SK-N-SH treated with all-trans-retinoic acid at 6 μM for 48 hours (cell line): ENCODE measurements around the gene INCENP.

ENCODE experiments used
- ATAC-seq: fragments of 200-7000 bp; cut with Tn5 transposase; 3 replicates; pipeline ENCODE4 v1.9.1; 2020; ENCODE audit warnings: mild to moderate bottlenecking, moderate library complexity
- ARNTL ChIP-seq: fragments of 450-650 bp; formaldehyde crosslinking; IDR thresholded peaks from 2 replicates; pipeline ENCODE4 v1.5.0; 2020; ENCODE audit warnings: low read depth, mild to moderate bottlenecking, moderate library complexity, borderline replicate concordance
- BACH2 ChIP-seq: fragments of 250-450 bp; sonication (Bioruptor Pico); IDR thresholded peaks from 2 replicates; pipeline ENCODE4 v1.9.0; 2021; ENCODE audit warnings: mild to moderate bottlenecking, borderline replicate concordance
- CSDC2 ChIP-seq: fragments of 250-450 bp; sonication (Bioruptor Pico); IDR thresholded peaks from 2 replicates; pipeline ENCODE4 v1.5.0; 2020; ENCODE audit warnings: mild to moderate bottlenecking, moderate library complexity
- ESRRG ChIP-seq: fragments of 250-450 bp; sonication (Bioruptor Pico); IDR thresholded peaks from 2 replicates; pipeline ENCODE4 v1.6.1; 2021; ENCODE audit warnings: mild to moderate bottlenecking
- GLIS3 ChIP-seq: fragments of 250-450 bp; sonication (Bioruptor Pico); IDR thresholded peaks from 2 replicates; pipeline ENCODE4 v1.5.0; 2020; ENCODE audit warnings: mild to moderate bottlenecking, moderate library complexity
- ISL1 ChIP-seq: fragments of 250-450 bp; sonication (Bioruptor Pico); IDR thresholded peaks from 2 replicates; pipeline ENCODE4 v2.1.2; 2022; ENCODE audit warnings: mild to moderate bottlenecking, moderate library complexity
- OSR1 ChIP-seq: fragments of 250-450 bp; sonication (Bioruptor Pico); IDR thresholded peaks from 2 replicates; pipeline ENCODE4 v1.8.0; 2022; ENCODE audit warnings: moderate library complexity, mild to moderate bottlenecking, inconsistent platforms
- PPARA ChIP-seq: fragments of 250-450 bp; sonication (Bioruptor Pico); IDR thresholded peaks from 2 replicates; pipeline ENCODE4 v1.5.0; 2020; ENCODE audit warnings: mild to moderate bottlenecking, borderline replicate concordance
- RARB ChIP-seq: fragments of 250-450 bp; sonication (Bioruptor Pico); IDR thresholded peaks from 2 replicates; pipeline ENCODE4 v1.8.0; 2021; ENCODE audit warnings: mild to moderate bottlenecking, moderate library complexity
- SNAI2 ChIP-seq: fragments of 250-450 bp; sonication (Bioruptor Pico); IDR thresholded peaks from 2 replicates; pipeline ENCODE4 v1.5.0; 2020; ENCODE audit warnings: mild to moderate bottlenecking, moderate library complexity
- TCF4 ChIP-seq: fragments of 250-450 bp; sonication (Bioruptor Pico); IDR thresholded peaks from 2 replicates; pipeline ENCODE4 v1.8.0; 2021; ENCODE audit warnings: mild to moderate bottlenecking, moderate library complexity, borderline replicate concordance
- ZC3H10 ChIP-seq: fragments of 250-450 bp; sonication (Bioruptor Pico); IDR thresholded peaks from 2 replicates; pipeline ENCODE4 v1.5.1; 2021; ENCODE audit warnings: mild to moderate bottlenecking, moderate library complexity
- ZFP3 ChIP-seq: fragments of 250-450 bp; sonication (Bioruptor Pico); IDR thresholded peaks from 2 replicates; pipeline ENCODE4 v1.5.0; 2020; ENCODE audit warnings: mild to moderate bottlenecking, moderate library complexity
- ZFP30 ChIP-seq: fragments of 450-650 bp; formaldehyde crosslinking; IDR thresholded peaks from 2 replicates; pipeline ENCODE4 v1.5.0; 2022; ENCODE audit warnings: mild to moderate bottlenecking, moderate library complexity
- ZNF565 ChIP-seq: fragments of 450-650 bp; formaldehyde crosslinking; conservative IDR thresholded peaks from 2 replicates; pipeline ENCODE4 v1.5.0; 2020; ENCODE audit warnings: low read depth, mild to moderate bottlenecking, moderate library complexity
- ZNF70 ChIP-seq: fragments of 450-650 bp; formaldehyde crosslinking; IDR thresholded peaks from 2 replicates; pipeline ENCODE4 v1.5.0; 2020; ENCODE audit warnings: mild to moderate bottlenecking, moderate library complexity
- ZNF8 ChIP-seq: fragments of 450-650 bp; formaldehyde crosslinking; IDR thresholded peaks from 2 replicates; pipeline ENCODE4 v1.5.0; 2020; ENCODE audit warnings: mild to moderate bottlenecking, moderate library complexity
- TF ChIP-seq, protein P1 (sequence below): fragments of 250-450 bp; sonication (Bioruptor Pico); IDR thresholded peaks from 2 replicates; pipeline ENCODE4 v1.5.1; 2021; ENCODE audit warnings: mild to moderate bottlenecking, moderate library complexity
- TF ChIP-seq, protein P2 (sequence below): fragments of 250-450 bp; sonication (Bioruptor Pico); IDR thresholded peaks from 2 replicates; pipeline ENCODE4 v1.8.0; 2021; ENCODE audit warnings: low read depth, mild to moderate bottlenecking, moderate library complexity, borderline replicate concordance
- TF ChIP-seq, protein P3 (sequence below): fragments of 250-450 bp; sonication (Bioruptor Pico); IDR thresholded peaks from 2 replicates; pipeline ENCODE4 v1.5.1; 2020; ENCODE audit warnings: low read depth, mild to moderate bottlenecking, moderate library complexity
- TF ChIP-seq, protein P4 (sequence below): fragments of 250-450 bp; sonication (Bioruptor Pico); IDR thresholded peaks from 2 replicates; pipeline ENCODE4 v1.5.0; 2020; ENCODE audit warnings: mild to moderate bottlenecking, moderate library complexity
- TF ChIP-seq, protein P5 (sequence below): fragments of 250-450 bp; sonication (Bioruptor Pico); IDR thresholded peaks from 2 replicates; pipeline ENCODE4 v1.8.0; 2020; ENCODE audit warnings: mild to moderate bottlenecking, moderate library complexity, borderline replicate concordance

Gene INCENP

DNA sequence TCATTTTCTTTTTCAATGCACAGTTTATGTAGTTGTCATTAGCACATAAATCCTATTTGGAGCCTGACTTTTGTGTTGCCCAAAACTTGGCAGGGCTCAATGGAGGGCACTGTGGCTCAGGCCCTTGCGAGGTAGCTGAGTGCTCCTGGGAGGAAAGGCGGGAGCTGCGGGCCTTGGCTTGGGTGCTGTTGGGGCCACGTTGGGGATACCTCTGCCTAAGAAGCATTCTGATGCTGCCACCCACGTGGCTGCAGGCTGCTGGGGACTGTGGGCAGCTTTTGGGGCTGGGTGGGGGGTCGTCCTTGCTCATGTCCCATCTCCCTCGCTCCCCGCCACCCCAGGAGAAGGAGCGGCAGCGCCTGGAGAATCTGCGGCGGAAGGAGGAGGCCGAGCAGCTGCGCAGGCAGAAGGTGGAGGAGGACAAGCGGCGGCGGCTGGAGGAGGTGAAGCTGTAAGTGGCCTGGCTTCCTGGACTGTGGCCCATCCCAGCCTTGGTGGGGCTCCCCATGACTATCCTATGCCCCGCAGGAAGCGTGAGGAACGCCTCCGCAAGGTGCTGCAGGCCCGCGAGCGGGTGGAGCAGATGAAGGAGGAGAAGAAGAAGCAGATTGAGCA, 20.9 kb downstream of the INCENP start:
- no peak for ATAC-seq
- TF ChIP-seq, protein P1, sequence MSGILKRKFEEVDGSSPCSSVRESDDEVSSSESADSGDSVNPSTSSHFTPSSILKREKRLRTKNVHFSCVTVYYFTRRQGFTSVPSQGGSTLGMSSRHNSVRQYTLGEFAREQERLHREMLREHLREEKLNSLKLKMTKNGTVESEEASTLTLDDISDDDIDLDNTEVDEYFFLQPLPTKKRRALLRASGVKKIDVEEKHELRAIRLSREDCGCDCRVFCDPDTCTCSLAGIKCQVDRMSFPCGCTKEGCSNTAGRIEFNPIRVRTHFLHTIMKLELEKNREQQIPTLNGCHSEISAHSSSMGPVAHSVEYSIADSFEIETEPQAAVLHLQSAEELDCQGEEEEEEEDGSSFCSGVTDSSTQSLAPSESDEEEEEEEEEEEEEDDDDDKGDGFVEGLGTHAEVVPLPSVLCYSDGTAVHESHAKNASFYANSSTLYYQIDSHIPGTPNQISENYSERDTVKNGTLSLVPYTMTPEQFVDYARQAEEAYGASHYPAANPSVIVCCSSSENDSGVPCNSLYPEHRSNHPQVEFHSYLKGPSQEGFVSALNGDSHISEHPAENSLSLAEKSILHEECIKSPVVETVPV, result no peak
- no peak for TF ChIP-seq BACH2
- TF ChIP-seq RARB (CRISPR knock-in tag), result no peak
- no peak for TF ChIP-seq PPARA (CRISPR knock-in tag)
- no peak for TF ChIP-seq ZNF565 (CRISPR knock-in tag)
- no peak for TF ChIP-seq ZFP30

DNA sequence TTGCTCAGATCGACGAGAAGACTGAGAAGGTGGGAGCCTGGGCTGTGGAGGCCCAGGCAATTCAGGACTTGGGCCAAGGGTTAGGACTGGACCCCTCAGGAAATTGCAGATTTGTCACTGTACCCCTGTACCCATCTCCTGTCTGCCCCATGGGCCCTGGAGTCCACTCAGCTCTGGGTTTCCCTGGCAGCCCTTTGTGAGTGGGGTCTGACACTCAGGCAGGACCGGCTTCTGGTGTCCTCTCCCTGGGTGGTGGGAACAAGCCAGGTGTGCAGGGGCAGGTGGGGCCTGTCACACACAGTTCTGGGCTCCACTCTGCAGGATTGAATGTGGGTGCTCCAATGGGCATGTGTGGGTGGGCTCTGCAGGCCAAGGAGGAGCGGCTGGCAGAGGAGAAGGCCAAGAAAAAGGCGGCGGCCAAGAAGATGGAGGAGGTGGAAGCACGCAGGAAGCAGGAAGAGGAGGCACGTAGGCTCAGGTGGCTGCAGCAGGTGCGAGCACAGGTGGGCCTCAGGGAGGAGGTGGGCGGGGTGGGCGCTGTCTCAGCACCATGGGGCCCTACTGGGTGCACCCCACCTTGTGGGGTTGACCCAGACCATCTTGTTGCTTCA, 21.6 kb downstream of the INCENP start:
- TF ChIP-seq SNAI2 (CRISPR knock-in tag) (no peak), ZNF70 (CRISPR knock-in tag) (no peak), TCF4 (CRISPR knock-in tag) (no peak), RARB (CRISPR knock-in tag) (no peak), ESRRG (CRISPR knock-in tag) (no peak), ZNF8 (CRISPR knock-in tag) (no peak), ZFP30 (no peak), ZC3H10 (CRISPR knock-in tag) (no peak), ARNTL (CRISPR knock-in tag) (no peak), ISL1 (no peak), ZFP3 (CRISPR knock-in tag) (no peak), CSDC2 (CRISPR knock-in tag) (no peak), ZNF565 (CRISPR knock-in tag) (no peak)
- TF ChIP-seq, protein P1, result no peak
- TF ChIP-seq, protein P2, sequence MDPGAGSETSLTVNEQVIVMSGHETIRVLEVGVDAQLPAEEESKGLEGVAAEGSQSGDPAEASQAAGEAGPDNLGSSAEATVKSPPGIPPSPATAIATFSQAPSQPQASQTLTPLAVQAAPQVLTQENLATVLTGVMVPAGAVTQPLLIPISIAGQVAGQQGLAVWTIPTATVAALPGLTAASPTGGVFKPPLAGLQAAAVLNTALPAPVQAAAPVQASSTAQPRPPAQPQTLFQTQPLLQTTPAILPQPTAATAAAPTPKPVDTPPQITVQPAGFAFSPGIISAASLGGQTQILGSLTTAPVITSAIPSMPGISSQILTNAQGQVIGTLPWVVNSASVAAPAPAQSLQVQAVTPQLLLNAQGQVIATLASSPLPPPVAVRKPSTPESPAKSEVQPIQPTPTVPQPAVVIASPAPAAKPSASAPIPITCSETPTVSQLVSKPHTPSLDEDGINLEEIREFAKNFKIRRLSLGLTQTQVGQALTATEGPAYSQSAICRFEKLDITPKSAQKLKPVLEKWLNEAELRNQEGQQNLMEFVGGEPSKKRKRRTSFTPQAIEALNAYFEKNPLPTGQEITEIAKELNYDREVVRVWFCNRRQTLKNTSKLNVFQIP (CRISPR knock-in tag), result no peak
- TF ChIP-seq, protein P3, sequence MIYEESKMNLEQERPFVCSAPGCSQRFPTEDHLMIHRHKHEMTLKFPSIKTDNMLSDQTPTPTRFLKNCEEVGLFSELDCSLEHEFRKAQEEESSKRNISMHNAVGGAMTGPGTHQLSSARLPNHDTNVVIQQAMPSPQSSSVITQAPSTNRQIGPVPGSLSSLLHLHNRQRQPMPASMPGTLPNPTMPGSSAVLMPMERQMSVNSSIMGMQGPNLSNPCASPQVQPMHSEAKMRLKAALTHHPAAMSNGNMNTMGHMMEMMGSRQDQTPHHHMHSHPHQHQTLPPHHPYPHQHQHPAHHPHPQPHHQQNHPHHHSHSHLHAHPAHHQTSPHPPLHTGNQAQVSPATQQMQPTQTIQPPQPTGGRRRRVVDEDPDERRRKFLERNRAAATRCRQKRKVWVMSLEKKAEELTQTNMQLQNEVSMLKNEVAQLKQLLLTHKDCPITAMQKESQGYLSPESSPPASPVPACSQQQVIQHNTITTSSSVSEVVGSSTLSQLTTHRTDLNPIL (CRISPR knock-in tag), result no peak
- TF ChIP-seq, protein P4, sequence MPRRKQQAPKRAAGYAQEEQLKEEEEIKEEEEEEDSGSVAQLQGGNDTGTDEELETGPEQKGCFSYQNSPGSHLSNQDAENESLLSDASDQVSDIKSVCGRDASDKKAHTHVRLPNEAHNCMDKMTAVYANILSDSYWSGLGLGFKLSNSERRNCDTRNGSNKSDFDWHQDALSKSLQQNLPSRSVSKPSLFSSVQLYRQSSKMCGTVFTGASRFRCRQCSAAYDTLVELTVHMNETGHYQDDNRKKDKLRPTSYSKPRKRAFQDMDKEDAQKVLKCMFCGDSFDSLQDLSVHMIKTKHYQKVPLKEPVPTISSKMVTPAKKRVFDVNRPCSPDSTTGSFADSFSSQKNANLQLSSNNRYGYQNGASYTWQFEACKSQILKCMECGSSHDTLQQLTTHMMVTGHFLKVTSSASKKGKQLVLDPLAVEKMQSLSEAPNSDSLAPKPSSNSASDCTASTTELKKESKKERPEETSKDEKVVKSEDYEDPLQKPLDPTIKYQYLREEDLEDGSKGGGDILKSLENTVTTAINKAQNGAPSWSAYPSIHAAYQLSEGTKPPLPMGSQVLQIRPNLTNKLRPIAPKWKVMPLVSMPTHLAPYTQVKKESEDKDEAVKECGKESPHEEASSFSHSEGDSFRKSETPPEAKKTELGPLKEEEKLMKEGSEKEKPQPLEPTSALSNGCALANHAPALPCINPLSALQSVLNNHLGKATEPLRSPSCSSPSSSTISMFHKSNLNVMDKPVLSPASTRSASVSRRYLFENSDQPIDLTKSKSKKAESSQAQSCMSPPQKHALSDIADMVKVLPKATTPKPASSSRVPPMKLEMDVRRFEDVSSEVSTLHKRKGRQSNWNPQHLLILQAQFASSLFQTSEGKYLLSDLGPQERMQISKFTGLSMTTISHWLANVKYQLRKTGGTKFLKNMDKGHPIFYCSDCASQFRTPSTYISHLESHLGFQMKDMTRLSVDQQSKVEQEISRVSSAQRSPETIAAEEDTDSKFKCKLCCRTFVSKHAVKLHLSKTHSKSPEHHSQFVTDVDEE, result no peak
- ATAC-seq, result no peak

DNA sequence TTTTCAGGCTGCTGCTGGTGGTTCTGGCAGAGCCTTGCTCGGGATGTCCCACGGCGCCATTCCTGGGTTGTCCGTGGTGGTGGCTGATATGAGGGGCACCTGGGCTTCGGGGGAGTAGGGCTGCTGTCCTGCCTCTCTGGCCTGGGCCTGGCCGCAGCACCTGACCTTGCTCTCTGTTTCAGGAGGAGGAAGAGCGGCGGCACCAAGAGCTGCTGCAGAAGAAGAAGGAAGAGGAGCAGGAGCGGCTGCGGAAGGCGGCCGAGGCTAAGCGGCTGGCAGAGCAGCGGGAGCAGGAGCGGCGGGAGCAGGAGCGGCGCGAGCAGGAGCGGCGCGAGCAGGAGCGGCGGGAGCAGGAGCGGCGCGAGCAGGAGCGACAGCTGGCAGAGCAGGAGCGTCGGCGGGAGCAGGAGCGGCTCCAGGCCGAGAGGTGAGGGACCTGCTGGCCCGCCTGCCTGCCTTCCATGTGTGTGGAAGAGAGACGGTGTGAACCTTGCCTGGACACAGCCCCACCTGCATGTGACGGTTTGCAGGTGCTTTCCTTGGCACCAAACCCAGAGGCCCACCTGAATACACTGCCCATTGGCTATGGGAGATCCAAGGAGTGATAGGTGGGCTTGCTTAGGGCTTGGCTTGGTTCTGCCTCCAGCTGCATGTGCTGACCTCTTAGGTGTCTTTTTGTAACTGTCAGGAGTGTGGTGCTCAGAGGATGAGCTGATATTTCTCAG, 22.8 kb downstream of the INCENP start:
- no peak for ATAC-seq
- TF ChIP-seq PPARA (CRISPR knock-in tag) (no peak), ZC3H10 (CRISPR knock-in tag) (no peak), ZNF70 (CRISPR knock-in tag) (no peak), ARNTL (CRISPR knock-in tag) (no peak), RARB (CRISPR knock-in tag) (no peak), ZFP30 (no peak), OSR1 (CRISPR knock-in tag) (no peak), ZNF565 (CRISPR knock-in tag) (no peak), ISL1 (no peak), ZNF8 (CRISPR knock-in tag) (no peak), GLIS3 (CRISPR knock-in tag) (no peak), CSDC2 (CRISPR knock-in tag) (no peak), SNAI2 (CRISPR knock-in tag) (no peak)
- TF ChIP-seq, protein P2 (CRISPR knock-in tag), result no peak
- TF ChIP-seq, protein P5, sequence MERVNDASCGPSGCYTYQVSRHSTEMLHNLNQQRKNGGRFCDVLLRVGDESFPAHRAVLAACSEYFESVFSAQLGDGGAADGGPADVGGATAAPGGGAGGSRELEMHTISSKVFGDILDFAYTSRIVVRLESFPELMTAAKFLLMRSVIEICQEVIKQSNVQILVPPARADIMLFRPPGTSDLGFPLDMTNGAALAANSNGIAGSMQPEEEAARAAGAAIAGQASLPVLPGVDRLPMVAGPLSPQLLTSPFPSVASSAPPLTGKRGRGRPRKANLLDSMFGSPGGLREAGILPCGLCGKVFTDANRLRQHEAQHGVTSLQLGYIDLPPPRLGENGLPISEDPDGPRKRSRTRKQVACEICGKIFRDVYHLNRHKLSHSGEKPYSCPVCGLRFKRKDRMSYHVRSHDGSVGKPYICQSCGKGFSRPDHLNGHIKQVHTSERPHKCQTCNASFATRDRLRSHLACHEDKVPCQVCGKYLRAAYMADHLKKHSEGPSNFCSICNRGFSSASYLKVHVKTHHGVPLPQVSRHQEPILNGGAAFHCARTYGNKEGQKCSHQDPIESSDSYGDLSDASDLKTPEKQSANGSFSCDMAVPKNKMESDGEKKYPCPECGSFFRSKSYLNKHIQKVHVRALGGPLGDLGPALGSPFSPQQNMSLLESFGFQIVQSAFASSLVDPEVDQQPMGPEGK (CRISPR knock-in tag), result no peak
